MCF 10A (cell line): ENCODE measurements around the gene SLFN12L. TPM values are rescaled to one million over a fixed set of nuclear protein-coding genes. Genes with fewer than 3 reads are reported as not detected.

Source experiments
- Bru-seq: library from RNA; stranded (reverse); fragments of 400-500 nt; gene quantifications from one replicate; lab custom pipeline; 2021; lab: Mats Ljungman, UMichigan
- BruChase-seq, 2 experiments: library from RNA; stranded (reverse); fragments of 400-500 nt; gene quantifications; one replicate each; lab custom pipeline; 2021; lab: Mats Ljungman, UMichigan
- BruUV-seq: library from RNA; stranded (reverse); fragments of 400-500 nt; replicated peaks from 2 replicates; lab custom pipeline; 2021; lab: Mats Ljungman, UMichigan
- CTCF ChIA-PET: fragments of 300-600 bp; sonication (Branson Sonifier 250); formaldehyde crosslinking; extraction: SDS; loops from one replicate; lab custom pipeline; 2021; ENCODE audit warnings: antibody characterized with exemption, inconsistent platforms; lab: Yijun Ruan, JAX
- POLR2A ChIA-PET: fragments of 300-600, 350-650 bp; sonication (Branson Sonifier 250); formaldehyde crosslinking; extraction: SDS; loops from one replicate; lab custom pipeline; 2020; ENCODE audit warnings: antibody characterized with exemption, inconsistent platforms; lab: Yijun Ruan, JAX
- DNase-seq: peaks from one replicate; pipeline ENCODE4 v3.0.0-alpha.2; 2018; ENCODE audit not compliant: unreplicated experiment
- H3K27ac Mint-ChIP-seq: one replicate; pipeline ENCODE4 v1.8.0; 2022; ENCODE audit warnings: mild to moderate bottlenecking, low read depth, mixed read lengths; ENCODE audit not compliant: unreplicated experiment
- H3K27me3 Mint-ChIP-seq: one replicate; pipeline ENCODE4 v1.8.0; 2022; ENCODE audit warnings: mixed read lengths; ENCODE audit not compliant: insufficient read depth, unreplicated experiment
- H3K36me3 Mint-ChIP-seq: one replicate; pipeline ENCODE4 v1.8.0; 2022; ENCODE audit warnings: mild to moderate bottlenecking, moderate library complexity, mixed read lengths; ENCODE audit not compliant: insufficient read depth, unreplicated experiment
- H3K4me1 Mint-ChIP-seq: one replicate; pipeline ENCODE4 v1.8.0; 2022; ENCODE audit warnings: mixed read lengths; ENCODE audit not compliant: insufficient read depth, unreplicated experiment
- H3K4me3 Mint-ChIP-seq: one replicate; pipeline ENCODE4 v1.8.0; 2022; ENCODE audit warnings: mild to moderate bottlenecking, moderate library complexity, mixed read lengths; ENCODE audit not compliant: unreplicated experiment
- H3K9me3 Mint-ChIP-seq: one replicate; pipeline ENCODE4 v1.8.0; 2022; ENCODE audit warnings: mixed read lengths; ENCODE audit not compliant: unreplicated experiment
- intact Hi-C: fragments of 100-400 bp; cut with micrococcal nuclease; formaldehyde crosslinking; loops from 2 replicates; pipeline ENCODE4 v1.14.1; 2022
- long read RNA-seq: library from polyadenylated mRNA; stranded (forward); transcript quantifications from one replicate; pipeline ENCODE4 v2.0.0, GENCODE V29; 2022
- total RNA-seq: library from RNA; stranded (reverse); gene quantifications from 2 replicates; pipeline ENCODE4 v1.2.3, GENCODE V29; 2022
- TF ChIP-seq, protein P1 (sequence below): fragments of 200-600 bp; IDR thresholded peaks from one replicate; pipeline ENCODE4 v1.8.0; 2022; ENCODE audit warnings: antibody characterized with exemption, mild to moderate bottlenecking; ENCODE audit not compliant: unreplicated experiment

The SLFN12L gene
- total RNA-seq = 0.34 and 0.35 TPM in 2 replicates
- Bru-seq, nascent RNA = percentile 24 among the genes with signal in this experiment
- BruChase-seq, experiment 1, labeled RNA remaining after a 6-hour chase = percentile 24 among the genes with signal in this experiment
- BruChase-seq, experiment 2, labeled RNA remaining after a 2-hour chase = percentile 20 among the genes with signal in this experiment
- long read RNA-seq = 0 reads

GRCh38 chr17:35537601-35538141 lies at the start of gene SLFN12L:
Gene SLFN12L, minus strand, starts transcription at chr17:35537678. Its CDS starts 15,314 bp downstream, at chr17:35522364.
- Mint-ChIP-seq H3K4me3 (no peak within 1 kb of the TSS), H3K27ac (no peak within 1 kb of the TSS), H3K4me1 (peaks cover 6% of the 10 kb centered on the region), H3K9me3 (no peaks in the 10 kb centered on the region), H3K27me3 (peaks cover 21% of the 10 kb centered on the region), H3K36me3 (peaks cover 6% of the 10 kb centered on the region)
- CTCF ChIA-PET = interaction anchor here (0.6 to 17.2 kb wide), 15 partner anchors 11 to 1183 kb away, joined by 3 to 394 read pairs (median 4); partner anchors contain the start of gene RFFL
- POLR2A ChIA-PET = interaction anchor here (1.0 to 1.7 kb wide), 3 partner anchors 9 to 222 kb away, joined by 3 to 7 read pairs (median 4); no protein-coding TSS in a partner anchor
- DNase-seq = no peak
- TF ChIP-seq, protein P1, sequence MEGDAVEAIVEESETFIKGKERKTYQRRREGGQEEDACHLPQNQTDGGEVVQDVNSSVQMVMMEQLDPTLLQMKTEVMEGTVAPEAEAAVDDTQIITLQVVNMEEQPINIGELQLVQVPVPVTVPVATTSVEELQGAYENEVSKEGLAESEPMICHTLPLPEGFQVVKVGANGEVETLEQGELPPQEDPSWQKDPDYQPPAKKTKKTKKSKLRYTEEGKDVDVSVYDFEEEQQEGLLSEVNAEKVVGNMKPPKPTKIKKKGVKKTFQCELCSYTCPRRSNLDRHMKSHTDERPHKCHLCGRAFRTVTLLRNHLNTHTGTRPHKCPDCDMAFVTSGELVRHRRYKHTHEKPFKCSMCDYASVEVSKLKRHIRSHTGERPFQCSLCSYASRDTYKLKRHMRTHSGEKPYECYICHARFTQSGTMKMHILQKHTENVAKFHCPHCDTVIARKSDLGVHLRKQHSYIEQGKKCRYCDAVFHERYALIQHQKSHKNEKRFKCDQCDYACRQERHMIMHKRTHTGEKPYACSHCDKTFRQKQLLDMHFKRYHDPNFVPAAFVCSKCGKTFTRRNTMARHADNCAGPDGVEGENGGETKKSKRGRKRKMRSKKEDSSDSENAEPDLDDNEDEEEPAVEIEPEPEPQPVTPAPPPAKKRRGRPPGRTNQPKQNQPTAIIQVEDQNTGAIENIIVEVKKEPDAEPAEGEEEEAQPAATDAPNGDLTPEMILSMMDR = no peak
- intact Hi-C loops = loop anchor here (5.0 to 10.0 kb wide), 2 partner anchors 210 to 543 kb away; no protein-coding TSS in a partner anchor
- no TSS peak for BruUV-seq

DNA sequence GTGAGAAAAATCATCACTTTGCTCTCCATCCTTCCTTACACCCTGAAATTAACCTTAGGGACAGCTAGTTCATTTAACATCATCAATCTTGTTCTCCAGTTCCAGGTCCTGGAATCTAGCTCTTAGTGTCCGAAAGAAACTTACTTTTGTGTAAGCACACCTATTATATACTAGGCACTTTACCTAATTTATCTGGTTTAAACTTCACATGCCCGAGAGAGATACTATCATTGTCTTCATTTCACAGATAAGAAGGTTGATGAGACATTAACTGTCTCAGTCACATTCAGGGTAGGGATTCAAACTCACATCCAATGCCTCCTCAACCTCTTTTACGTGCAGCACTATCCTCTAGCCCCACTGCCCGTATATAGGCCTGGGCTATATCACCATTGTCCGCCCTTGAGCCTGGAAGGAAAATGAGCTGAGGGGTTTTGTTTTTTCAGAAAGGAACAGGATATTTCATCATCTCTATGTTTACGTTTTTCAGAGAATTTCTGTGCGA lies 49.1 kb upstream of the SLFN12L start:
- POLR2A ChIA-PET = interaction anchor here (0.6 to 7.2 kb wide), 9 partner anchors 9 to 345 kb away, joined by 3 to 327 read pairs (median 6); partner anchors contain the start of genes PEX12, SLFN12, SLFN5 and TAF15
- no peaks in the 10 kb centered on the region for H3K9me3 Mint-ChIP-seq
- DNase-seq = no peak
- CTCF ChIA-PET = interaction anchor here (0.9 kb wide), 2 partner anchors 8 to 16 kb away, joined by 3 to 5 read pairs; partner anchors contain the start of gene PEX12
- intact Hi-C loops = no loop called here
- no peaks in the 10 kb centered on the region for H3K27me3 Mint-ChIP-seq
- TSS peak; percentile 96 for BruUV-seq
- TF ChIP-seq, protein P1 = no peak
- H3K4me3 Mint-ChIP-seq = peak overlapping the region; percentile 97
- peak overlapping the region; percentile 99 for H3K27ac Mint-ChIP-seq
- H3K36me3 Mint-ChIP-seq = peaks cover 9% of the 10 kb centered on the region
- peaks cover 18% of the 10 kb centered on the region for H3K4me1 Mint-ChIP-seq

DNA sequence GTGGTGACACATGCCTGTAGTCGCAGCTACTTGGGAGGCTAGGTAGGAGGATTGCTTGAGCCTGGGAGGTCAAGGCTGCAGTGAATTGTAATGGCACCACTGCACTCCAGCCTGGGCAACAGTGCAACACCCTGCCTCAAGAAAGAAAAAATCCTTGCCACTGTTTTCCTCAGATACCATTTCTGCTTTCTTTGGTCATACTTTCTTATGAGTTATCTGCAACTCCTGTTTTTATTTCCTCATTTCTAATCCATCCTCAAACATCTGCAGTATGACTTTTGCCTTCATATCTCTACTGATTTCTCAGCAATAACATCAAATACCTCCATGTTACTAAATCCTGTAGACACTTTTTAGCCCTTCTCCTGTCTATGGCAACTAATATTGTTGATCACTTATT lies 46.6 kb upstream of the SLFN12L start:
- no TSS peak for BruUV-seq
- Mint-ChIP-seq H3K36me3 (no peaks in the 10 kb centered on the region), H3K27ac (no peak overlapping the region), H3K27me3 (no peaks in the 10 kb centered on the region), H3K4me1 (peaks cover 6% of the 10 kb centered on the region), H3K9me3 (no peaks in the 10 kb centered on the region), H3K4me3 (no peak overlapping the region)
- intact Hi-C loops = no loop called here
- no peak for DNase-seq
- POLR2A ChIA-PET = no interaction called here
- TF ChIP-seq, protein P1 = no peak
- CTCF ChIA-PET = no interaction called here

DNA sequence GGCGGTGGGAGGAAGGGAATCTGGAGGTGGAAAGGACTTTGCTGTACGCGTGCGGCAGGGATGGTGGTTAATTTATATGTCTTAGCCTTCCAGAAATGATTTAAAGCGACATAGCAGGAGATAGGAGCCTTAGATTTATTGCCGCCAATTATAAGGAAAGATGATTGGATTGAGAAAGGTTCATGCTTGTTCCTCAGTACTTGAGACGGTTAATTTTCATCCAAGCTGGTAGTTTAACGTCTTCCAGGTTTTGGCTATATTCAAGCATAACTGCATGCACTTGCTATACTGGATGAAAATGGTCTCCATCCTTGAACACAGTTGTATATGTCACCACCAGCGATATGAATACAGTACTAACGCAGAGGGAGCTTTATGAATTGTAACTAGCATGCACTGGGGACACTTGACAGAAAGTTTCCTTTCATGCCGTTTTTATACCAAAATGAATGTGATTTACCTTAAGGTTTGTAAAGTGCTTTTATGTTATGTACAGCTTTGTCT lies 41.5 kb upstream of the SLFN12L start:
- ChIA-PET POLR2A (interaction anchor here (0.7 to 7.6 kb wide), 23 partner anchors 10 to 515 kb away, joined by 3 to 327 read pairs (median 4); partner anchors contain the start of genes AP2B1, SLFN5 and TAF15), CTCF (interaction anchor here (0.5 to 1.9 kb wide), 8 partner anchors 8 to 453 kb away, joined by 3 to 9 read pairs (median 4); partner anchors contain the start of gene AP2B1)
- Mint-ChIP-seq H3K27ac (peak overlapping the region; percentile 92), H3K4me1 (no peaks in the 10 kb centered on the region), H3K4me3 (peak overlapping the region; percentile 89), H3K9me3 (no peaks in the 10 kb centered on the region), H3K36me3 (peaks cover 8% of the 10 kb centered on the region), H3K27me3 (no peaks in the 10 kb centered on the region)
- no peak for DNase-seq
- TF ChIP-seq, protein P1 = no peak
- BruUV-seq = TSS peak; percentile 78
- intact Hi-C loops = no loop called here
